Thyroid gland (tissue), 4 donors: ENCODE results near the gene SMCHD1. TPM values are rescaled to one million over a fixed set of nuclear protein-coding genes. Genes with fewer than 3 reads are reported as not detected.
"Not testable (repeated sequence)": the region's sequence is repeated elsewhere in the genome, so short reads cannot be mapped to it uniquely, and the experiment has no call there.

Source experiments
- DNase-seq, 2 donors: peaks; one replicate each; pipeline ENCODE4 v3.0.0-alpha.2; 2019
- H3K27ac ChIP-seq, 3 donors: fragments of 200-600 bp; sonication (generic); 1 replicate in 2 of 3; 2 replicates in 1 of 3; pipeline ENCODE4 v1.5.1; 2016 to 2019; ENCODE audit warnings: mild to moderate bottlenecking in 1 of 3, moderate library complexity in 1 of 3
- H3K27me3 ChIP-seq: fragments of 200-600 bp; sonication (generic); one replicate; pipeline ENCODE4 v1.5.1; 2019
- H3K36me3 ChIP-seq, 2 donors: fragments of 200-600 bp; sonication (generic); one replicate each; pipeline ENCODE4 v1.5.1; 2016 to 2019
- H3K4me1 ChIP-seq, 2 donors: fragments of 200-600 bp; sonication (generic); one replicate each; pipeline ENCODE4 v1.5.1; 2017 to 2019
- H3K4me3 ChIP-seq, 3 donors: fragments of 200-600 bp; sonication (generic); replicated peaks in 1 of 3; 1 replicate in 2 of 3; 2 replicates in 1 of 3; pipeline ENCODE4 v1.5.1; 2016; ENCODE audit warnings: mild to moderate bottlenecking in 1 of 3
- H3K9me3 ChIP-seq: fragments of 200-600 bp; sonication (generic); one replicate; pipeline ENCODE4 v1.5.1; 2017
- CTCF ChIP-seq, 6 experiments: fragments of 200-600 bp in 3 of 6; fragments of 450-650 bp in 3 of 6; sonication (generic) in 3 of 6; IDR thresholded peaks; one replicate each; pipeline ENCODE4 v1.5.1; 2016 to 2019; ENCODE audit warnings: antibody characterized with exemption in 6 of 6, mild to moderate bottlenecking in 2 of 6, inconsistent platforms in 1 of 6, moderate library complexity in 1 of 6
- POLR2A ChIP-seq, 2 donors: fragments of 450-650 bp; IDR thresholded peaks; one replicate each; pipeline ENCODE4 v1.6.1; 2017; ENCODE audit warnings: antibody characterized with exemption in 2 of 2, mild to moderate bottlenecking in 2 of 2, moderate library complexity in 1 of 2
- WGBS, 2 donors: methylation state at CpG; one replicate each; pipeline ENCODE4 v1.1.5; 2017; 5-methylcytosine and 5-hydroxymethylcytosine counted together
- intact Hi-C: fragments of 100-400 bp; cut with DNase I; formaldehyde crosslinking; loops from one replicate; pipeline ENCODE4 v1.15.1; 2023
- total RNA-seq, 4 donors: library from RNA; depleted of rRNA; stranded (reverse); fragments of >200 nt; gene quantifications; one replicate each; pipeline ENCODE4 v1.2.3, GENCODE V29; 2016

The SMCHD1 gene
- total RNA-seq, 4 donors from 2014 or later, result 70.7 to 125 (median 76.8) TPM

- intact Hi-C loops, result loop anchor here (10.0 kb wide), 1 partner anchor 82 kb away; the partner anchor contains the start of genes METTL4 and NDC80
- peak overlapping the region; percentile 51 to 95 (median 84) for H3K4me3 ChIP-seq
- H3K27ac ChIP-seq, result peak overlapping the region; percentile 90 to 95 (median 95)
- H3K4me1 ChIP-seq, result peaks cover 15 to 17% of the 10 kb centered on the region in 2 donors
- WGBS, 2 donors, result 0 to 1% methylated on average over 21 to 35 of the region's 49 CpGs
- no peaks in the 10 kb centered on the region for H3K9me3 ChIP-seq
- no peaks in the 10 kb centered on the region for H3K27me3 ChIP-seq
- no peak for TF ChIP-seq CTCF (IDR thresholded peaks at IDR 0.05)
- peak in 1 of 2 donors; percentile 3 for TF ChIP-seq POLR2A (IDR thresholded peaks at IDR 0.05)
- DNase-seq, result peak; percentile 52 to 56
- H3K36me3 ChIP-seq, result no peaks in the 10 kb centered on the region
Measured at GRCh38 chr18:2656237-2656980, 883 bp downstream of the SMCHD1 start.

- TF ChIP-seq CTCF (IDR thresholded peaks at IDR 0.05) (no peak), POLR2A (IDR thresholded peaks at IDR 0.05) (peak in 1 of 2 donors; percentile 1)
- Histone ChIP-seq H3K9me3 (no peaks in the 10 kb centered on the region), H3K27ac (peak overlapping the region in 2 of 3 donors; percentile 90 to 95), H3K4me3 (peak overlapping the region in 2 of 3 donors; percentile 84 to 95), H3K36me3 (no peaks in the 10 kb centered on the region), H3K4me1 (peaks cover 15 to 17% of the 10 kb centered on the region in 2 donors), H3K27me3 (no peaks in the 10 kb centered on the region)
- intact Hi-C loops, result loop anchor here (10.0 kb wide), 1 partner anchor 82 kb away; the partner anchor contains the start of genes METTL4 and NDC80
- 5 to 6% methylated on average over 12 of the region's 12 CpGs for WGBS, 2 donors
- no peak for DNase-seq
Measured at GRCh38 chr18:2656981-2657512, 1.5 kb downstream of the SMCHD1 start.

- H3K4me3 ChIP-seq, result no peak overlapping the region
- intact Hi-C loops, result loop anchor here (10.0 kb wide), 1 partner anchor 83 kb away; the partner anchor contains the start of genes METTL4 and NDC80
- TF ChIP-seq CTCF (IDR thresholded peaks at IDR 0.05), result no peak
- TF ChIP-seq POLR2A (IDR thresholded peaks at IDR 0.05), result no peak
- no peaks in the 10 kb centered on the region for H3K9me3 ChIP-seq
- H3K4me1 ChIP-seq, result peaks cover 15 to 17% of the 10 kb centered on the region in 2 donors
- no peaks in the 10 kb centered on the region for H3K36me3 ChIP-seq
- H3K27me3 ChIP-seq, result no peaks in the 10 kb centered on the region
- WGBS, 2 donors, result 66 to 76% methylated on average over 12 of the region's 12 CpGs
- DNase-seq, result no peak
- peak overlapping the region in 1 of 3 donors; percentile 4 for H3K27ac ChIP-seq
Measured at GRCh38 chr18:2657788-2658458, 2.4 kb downstream of the SMCHD1 start.

- peaks cover 13 to 17% of the 10 kb centered on the region in 2 donors for H3K4me1 ChIP-seq
- WGBS, 2 donors, result 95 to 98% methylated on average over 3 of the region's 3 CpGs
- not testable (repeated sequence) for H3K36me3 ChIP-seq
Measured at GRCh38 chr18:2660849-2661248, 5.3 kb downstream of the SMCHD1 start.

GRCh38 chr18:2662288-2662687 lies 6.8 kb downstream of the SMCHD1 start:
- H3K4me1 ChIP-seq, result peaks cover 8 to 12% of the 10 kb centered on the region in 2 donors
- 92 to 95% methylated on average over 7 of the region's 7 CpGs for WGBS, 2 donors
- H3K27me3 ChIP-seq, H3K36me3 ChIP-seq, DNase-seq, H3K4me3 ChIP-seq, intact Hi-C loops, H3K27ac ChIP-seq, H3K9me3 ChIP-seq: not testable (repeated sequence)

More at GRCh38 chr18:2660849-2661248, 5.3 kb downstream of the SMCHD1 start:
- intact Hi-C loops, H3K4me3 ChIP-seq, H3K27me3 ChIP-seq, H3K9me3 ChIP-seq, DNase-seq, H3K27ac ChIP-seq: not testable (repeated sequence)
